Activated T-cell treated with anti-CD3 and anti-CD28 coated beads, Interleukin-2, amount 50 U/mL, for 24 hours (primary cell): ENCODE results near the gene CENATAC.
A peak's percentile ranks its signal among the peaks of the same experiment; 100 is the strongest.
"Not testable (repeated sequence)": the region's sequence is repeated elsewhere in the genome, so short reads cannot be mapped to it uniquely, and the experiment has no call there.

Experiments used
- DNase-seq: peaks from one replicate; pipeline ENCODE4 v3.0.0-alpha.2; 2020
- H3K27ac Mint-ChIP-seq: 2 replicates; pipeline ENCODE4 v1.8.0; 2020; ENCODE audit warnings: mild to moderate bottlenecking, mixed read lengths
- H3K27me3 Mint-ChIP-seq: 2 replicates; pipeline ENCODE4 v1.8.0; 2020; ENCODE audit warnings: mixed read lengths
- H3K36me3 Mint-ChIP-seq: 2 replicates; pipeline ENCODE4 v1.8.0; 2020; ENCODE audit warnings: low read depth, mixed read lengths
- H3K4me1 Mint-ChIP-seq: 2 replicates; pipeline ENCODE4 v1.8.0; 2020; ENCODE audit warnings: low read depth, mixed read lengths
- H3K4me3 Mint-ChIP-seq: 2 replicates; pipeline ENCODE4 v1.8.0; 2020; ENCODE audit warnings: mild to moderate bottlenecking, moderate library complexity, mixed read lengths
- H3K9me3 Mint-ChIP-seq: 2 replicates; pipeline ENCODE4 v1.8.0; 2020; ENCODE audit warnings: mixed read lengths

The CENATAC gene

GRCh38 chr11:119046489-119046888 lies 48.6 kb downstream of the CENATAC start:
- Mint-ChIP-seq H3K4me3 (no peak overlapping the region), H3K27ac (no peak overlapping the region), H3K9me3 (no peaks in the 10 kb centered on the region), H3K36me3 (peaks cover 75% of the 10 kb centered on the region), H3K27me3 (no peaks in the 10 kb centered on the region), H3K4me1 (peaks cover 23% of the 10 kb centered on the region)
- DNase-seq, result no peak

DNA sequence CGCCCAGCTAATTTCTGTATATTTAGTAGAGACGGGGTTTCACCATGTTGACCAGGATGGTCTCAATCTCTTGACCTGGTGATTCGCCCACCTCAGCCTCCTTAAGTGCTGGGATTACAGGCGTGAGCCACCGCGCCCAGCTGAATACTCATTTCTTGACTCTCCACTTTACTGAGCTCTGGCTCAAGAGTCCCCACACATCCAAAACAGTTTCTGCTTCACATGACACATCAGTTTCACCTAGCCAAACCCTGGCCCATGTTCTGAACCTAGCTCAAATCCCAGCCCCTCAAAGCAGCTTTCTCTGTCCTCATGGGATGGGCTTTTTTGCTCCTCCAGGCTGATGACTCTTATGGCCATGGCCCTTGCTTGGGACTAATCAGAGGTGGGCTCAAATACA lies 49.3 kb downstream of the CENATAC start:
- Mint-ChIP-seq H3K4me1 (peaks cover 23% of the 10 kb centered on the region), H3K36me3 (peaks cover 82% of the 10 kb centered on the region), H3K27me3 (no peaks in the 10 kb centered on the region), H3K4me3 (no peak overlapping the region), H3K27ac (peak overlapping the region; percentile 64), H3K9me3 (no peaks in the 10 kb centered on the region)
- no peak for DNase-seq

GRCh38 chr11:119048644-119049043 lies 50.7 kb downstream of the CENATAC start:
- H3K9me3 Mint-ChIP-seq, result no peaks in the 10 kb centered on the region
- H3K27me3 Mint-ChIP-seq, result no peaks in the 10 kb centered on the region
- H3K4me3 Mint-ChIP-seq, result no peak overlapping the region
- H3K27ac Mint-ChIP-seq, result peak overlapping the region; percentile 66
- H3K4me1 Mint-ChIP-seq, result peaks cover 31% of the 10 kb centered on the region
- DNase-seq, result no peak
- H3K36me3 Mint-ChIP-seq, result peaks cover 97% of the 10 kb centered on the region

DNA sequence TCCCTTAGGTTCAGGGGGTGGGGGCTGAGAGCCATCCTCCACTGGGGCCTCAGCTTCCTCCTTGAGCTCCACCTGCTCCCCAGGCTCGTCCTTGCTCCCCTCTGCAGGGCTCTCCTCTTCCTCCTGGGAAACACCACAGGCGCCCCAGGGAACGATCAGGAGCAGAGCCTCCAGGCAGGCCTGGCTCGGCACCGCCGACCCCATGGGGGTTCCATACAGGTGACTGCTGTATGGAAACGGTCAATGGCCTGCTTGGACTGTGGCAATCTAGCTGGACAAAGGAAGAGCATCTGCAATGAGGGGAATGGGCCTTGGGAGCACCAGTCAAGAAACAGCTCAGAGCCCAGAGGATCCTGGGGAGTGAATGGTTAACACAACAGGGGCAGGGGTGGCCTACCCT lies 51.1 kb downstream of the CENATAC start:
- no peaks in the 10 kb centered on the region for H3K27me3 Mint-ChIP-seq
- peaks cover 99% of the 10 kb centered on the region for H3K36me3 Mint-ChIP-seq
- H3K4me1 Mint-ChIP-seq, result peaks cover 35% of the 10 kb centered on the region
- H3K27ac Mint-ChIP-seq, result no peak overlapping the region
- no peak for DNase-seq
- H3K4me3 Mint-ChIP-seq, result no peak overlapping the region
- H3K9me3 Mint-ChIP-seq, result no peaks in the 10 kb centered on the region

DNA sequence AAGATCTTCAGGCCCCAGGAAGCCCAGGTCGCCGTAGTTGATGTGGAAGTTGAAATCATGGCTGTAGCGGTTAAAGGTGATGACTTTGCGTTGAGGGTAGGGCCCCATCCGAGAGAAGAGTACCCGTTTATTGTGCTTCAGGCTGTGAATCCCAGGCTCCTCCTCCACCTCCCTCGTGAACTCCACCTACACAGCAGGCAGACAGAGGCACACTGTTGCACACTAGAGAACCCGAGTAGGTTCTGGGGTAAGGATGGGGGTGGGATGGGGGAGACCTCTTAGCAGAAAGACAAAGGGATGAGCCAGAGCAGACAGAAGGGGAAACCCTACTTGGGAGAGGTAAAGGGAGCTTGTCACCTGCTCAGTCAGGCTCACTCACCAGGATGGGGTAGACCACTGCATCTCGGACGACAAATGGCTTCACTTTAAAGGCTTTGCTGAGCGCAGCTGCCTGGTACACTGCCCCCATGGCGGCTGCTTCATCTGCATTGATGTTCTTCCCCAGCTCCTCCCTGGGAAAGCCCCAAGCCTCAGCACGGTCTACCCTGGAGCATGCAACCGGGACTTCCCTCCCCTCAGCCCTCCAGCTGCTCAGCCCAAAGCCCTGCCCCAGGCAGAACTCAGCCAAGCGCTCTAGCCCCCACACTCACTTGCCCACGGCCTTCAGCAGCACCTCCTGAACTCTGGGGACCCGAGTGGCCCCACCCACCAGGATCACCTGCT lies 53.7 kb downstream of the CENATAC start:
- Mint-ChIP-seq H3K4me1 (peaks cover 55% of the 10 kb centered on the region), H3K9me3 (no peaks in the 10 kb centered on the region), H3K27me3 (no peaks in the 10 kb centered on the region), H3K36me3 (peaks cover 100% of the 10 kb centered on the region), H3K27ac (peak overlapping the region; percentile 63), H3K4me3 (peak overlapping the region; percentile 20)
- no peak for DNase-seq

DNA sequence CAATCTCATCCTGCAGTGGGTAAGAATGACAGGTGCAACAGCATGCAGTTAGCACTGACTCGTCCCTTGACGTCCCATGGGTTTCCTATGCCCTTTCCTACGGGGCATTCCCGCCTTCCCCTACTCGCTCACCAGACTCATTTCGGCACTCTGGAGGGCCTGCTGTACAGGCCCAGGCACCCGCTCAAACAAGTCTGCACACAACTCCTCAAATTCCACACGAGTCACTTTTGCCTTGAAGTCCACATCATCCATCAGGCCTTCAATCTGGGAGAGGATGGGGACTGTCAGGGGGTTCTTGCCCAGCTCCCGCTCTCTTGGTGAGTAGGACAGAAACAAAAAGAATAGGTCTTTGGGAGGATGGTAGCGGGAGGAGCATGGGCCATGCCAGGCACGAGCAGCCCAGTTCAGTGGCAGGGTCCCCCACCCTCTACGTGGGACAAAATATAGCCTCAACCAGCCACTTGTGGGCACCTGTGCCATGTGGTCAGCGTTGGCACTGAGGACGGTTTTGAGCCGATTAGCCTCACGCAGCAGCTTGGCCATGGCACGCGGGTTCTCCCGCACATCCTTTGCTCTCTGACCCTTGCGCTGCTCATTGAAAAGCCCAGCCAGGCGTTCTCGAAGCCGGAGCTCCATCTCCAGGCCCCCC lies 54.4 kb downstream of the CENATAC start:
- H3K27me3 Mint-ChIP-seq, result no peaks in the 10 kb centered on the region
- H3K4me3 Mint-ChIP-seq, result peak overlapping the region; percentile 20
- peaks cover 95% of the 10 kb centered on the region for H3K36me3 Mint-ChIP-seq
- no peaks in the 10 kb centered on the region for H3K9me3 Mint-ChIP-seq
- DNase-seq, result no peak
- peaks cover 53% of the 10 kb centered on the region for H3K4me1 Mint-ChIP-seq
- H3K27ac Mint-ChIP-seq, result peak overlapping the region; percentile 63

DNA sequence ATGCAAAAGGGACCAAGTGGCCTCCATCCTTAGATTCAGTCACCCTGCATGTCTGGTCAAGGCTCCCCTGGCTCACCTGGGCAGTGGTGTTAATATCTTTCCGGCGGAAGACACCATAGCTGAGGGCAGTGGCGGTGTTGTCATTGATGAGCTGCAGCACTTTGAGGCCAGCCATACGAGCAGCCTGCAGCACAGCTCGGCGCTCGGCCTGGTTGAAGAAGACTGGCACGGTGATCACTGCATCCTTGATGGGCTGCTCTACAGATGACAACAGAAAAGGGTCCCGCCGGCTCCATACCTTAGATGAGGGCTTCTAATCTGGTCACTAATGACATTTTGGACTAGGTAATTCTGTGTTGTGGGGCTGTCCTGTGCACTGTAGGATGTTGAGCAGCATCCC lies 56.5 kb downstream of the CENATAC start:
- DNase-seq, result no peak
- peaks cover 83% of the 10 kb centered on the region for H3K36me3 Mint-ChIP-seq
- no peaks in the 10 kb centered on the region for H3K9me3 Mint-ChIP-seq
- peak overlapping the region; percentile 89 for H3K27ac Mint-ChIP-seq
- no peaks in the 10 kb centered on the region for H3K27me3 Mint-ChIP-seq
- peaks cover 60% of the 10 kb centered on the region for H3K4me1 Mint-ChIP-seq
- peak overlapping the region; percentile 96 for H3K4me3 Mint-ChIP-seq

- peak overlapping the region; percentile 96 for H3K4me3 Mint-ChIP-seq
- H3K36me3 Mint-ChIP-seq, result peaks cover 73% of the 10 kb centered on the region
- peaks cover 59% of the 10 kb centered on the region for H3K4me1 Mint-ChIP-seq
- H3K9me3 Mint-ChIP-seq, result no peaks in the 10 kb centered on the region
- peak; percentile 46 for DNase-seq
- peak overlapping the region; percentile 89 for H3K27ac Mint-ChIP-seq
- no peaks in the 10 kb centered on the region for H3K27me3 Mint-ChIP-seq
Observed at GRCh38 chr11:119055901-119056300, 58.0 kb downstream of the CENATAC start.

DNA sequence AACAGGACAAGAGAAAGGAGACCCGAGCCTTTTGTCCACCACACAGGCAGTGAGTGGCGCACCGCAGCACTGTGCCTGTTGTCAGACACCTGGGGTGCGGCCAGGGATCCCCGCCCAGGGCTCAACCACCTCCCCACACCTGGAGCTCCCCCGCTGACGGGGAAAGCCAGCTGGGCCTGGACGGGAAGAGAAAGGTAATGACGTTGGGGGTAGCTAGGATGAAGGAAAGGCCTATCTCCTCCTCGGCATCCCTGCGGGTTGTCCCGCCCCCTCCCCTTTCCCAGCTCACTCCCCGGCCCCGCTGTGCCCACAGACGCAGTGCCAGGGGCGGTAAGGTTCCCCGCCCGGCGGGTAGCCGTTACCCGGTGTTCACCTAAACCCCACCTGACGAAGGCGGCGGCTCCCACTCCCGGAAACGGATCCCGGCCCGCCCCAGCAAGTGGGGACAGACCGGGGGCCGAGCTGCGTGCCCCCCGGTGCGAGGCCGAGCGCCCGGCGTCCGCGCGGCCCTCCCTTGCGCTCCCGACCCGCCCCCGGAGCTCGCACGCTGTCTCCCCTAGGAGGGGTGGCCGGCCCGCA lies 58.6 kb downstream of the CENATAC start:
- peaks cover 70% of the 10 kb centered on the region for H3K36me3 Mint-ChIP-seq
- peaks cover 53% of the 10 kb centered on the region for H3K4me1 Mint-ChIP-seq

DNA sequence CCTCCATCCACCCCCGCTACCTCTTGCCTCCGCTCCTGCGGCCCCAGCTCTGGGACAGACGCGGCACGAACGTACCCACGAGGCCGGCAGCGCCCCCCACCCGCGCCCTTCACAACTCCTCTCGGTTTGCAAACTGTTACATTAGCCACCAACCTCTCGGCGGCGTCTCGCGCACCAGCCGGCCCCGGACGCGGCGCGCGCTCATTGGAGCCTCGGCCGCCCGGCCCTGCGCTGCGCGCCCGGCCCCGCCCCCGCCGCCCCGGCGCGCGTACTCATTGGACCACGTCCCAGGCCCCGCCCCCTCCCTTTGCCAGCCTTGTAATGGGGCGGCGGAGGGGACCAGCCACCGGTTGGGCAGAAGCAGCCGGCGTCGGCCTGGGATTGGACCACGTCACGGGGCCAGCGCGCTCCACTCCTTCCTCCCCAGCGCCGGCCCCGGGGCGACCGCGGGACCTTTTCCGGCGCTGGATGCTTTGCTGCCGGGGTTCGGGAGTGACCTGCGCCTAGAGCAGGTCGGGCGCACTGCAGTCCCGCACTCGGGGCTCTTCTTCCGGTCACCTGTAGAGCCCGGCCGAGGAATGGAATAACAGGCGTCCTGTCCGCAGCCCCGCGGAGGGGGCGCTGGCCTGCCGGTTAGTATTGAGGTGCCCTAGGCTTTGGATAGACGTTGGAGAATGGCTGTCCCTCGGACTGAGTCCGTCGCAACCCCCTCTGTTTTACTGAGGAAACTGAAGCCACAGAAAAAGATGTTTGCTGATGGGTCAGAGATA lies 59.2 kb downstream of the CENATAC start, which contains the start of gene HYOU1:
TSS of gene HYOU1 (minus strand) at position 206 of the 770 bp plus-strand sequence. CDS start 1,045 bp downstream, outside the sequence.
- Mint-ChIP-seq H3K36me3 (peaks cover 66% of the 10 kb centered on the region), H3K9me3 (no peaks in the 10 kb centered on the region), H3K27me3 (no peaks in the 10 kb centered on the region), H3K4me3 (peak within 1 kb of the TSS; percentile 96), H3K27ac (peak within 1 kb of the TSS; percentile 98), H3K4me1 (peaks cover 47% of the 10 kb centered on the region)
- DNase-seq, result peak; percentile 98

More for the DNA sequence above, 58.6 kb downstream of the CENATAC start:
- no peaks in the 10 kb centered on the region for H3K27me3 Mint-ChIP-seq
- no peak for DNase-seq
- peak overlapping the region; percentile 96 for H3K4me3 Mint-ChIP-seq
- peak overlapping the region; percentile 98 for H3K27ac Mint-ChIP-seq
- H3K9me3 Mint-ChIP-seq, result no peaks in the 10 kb centered on the region

GRCh38 chr11:119059128-119059527 lies 61.2 kb downstream of the CENATAC start:
- H3K36me3 Mint-ChIP-seq, result peaks cover 50% of the 10 kb centered on the region
- H3K27ac Mint-ChIP-seq, H3K9me3 Mint-ChIP-seq, DNase-seq, H3K4me3 Mint-ChIP-seq, H3K27me3 Mint-ChIP-seq: not testable (repeated sequence)
- peaks cover 35% of the 10 kb centered on the region for H3K4me1 Mint-ChIP-seq

GRCh38 chr11:119061256-119061655 lies 63.3 kb downstream of the CENATAC start:
- H3K27ac Mint-ChIP-seq, result no peak overlapping the region
- H3K27me3 Mint-ChIP-seq, result no peaks in the 10 kb centered on the region
- H3K36me3 Mint-ChIP-seq, result peaks cover 41% of the 10 kb centered on the region
- no peak for DNase-seq
- H3K4me3 Mint-ChIP-seq, result no peak overlapping the region
- H3K4me1 Mint-ChIP-seq, result peaks cover 29% of the 10 kb centered on the region
- H3K9me3 Mint-ChIP-seq, result no peaks in the 10 kb centered on the region

GRCh38 chr11:119062779-119063178 lies 64.8 kb downstream of the CENATAC start:
- Mint-ChIP-seq H3K27me3 (no peaks in the 10 kb centered on the region), H3K27ac (no peak overlapping the region), H3K9me3 (no peaks in the 10 kb centered on the region), H3K4me1 (peaks cover 35% of the 10 kb centered on the region), H3K4me3 (no peak overlapping the region), H3K36me3 (peaks cover 41% of the 10 kb centered on the region)
- DNase-seq, result no peak

GRCh38 chr11:119065369-119065768 lies 67.4 kb downstream of the CENATAC start:
- peak overlapping the region; percentile 98 for H3K27ac Mint-ChIP-seq
- no peaks in the 10 kb centered on the region for H3K9me3 Mint-ChIP-seq
- H3K4me1 Mint-ChIP-seq, result peaks cover 40% of the 10 kb centered on the region
- DNase-seq, result no peak
- H3K36me3 Mint-ChIP-seq, result peaks cover 50% of the 10 kb centered on the region
- H3K4me3 Mint-ChIP-seq, result peak overlapping the region; percentile 96
- H3K27me3 Mint-ChIP-seq, result no peaks in the 10 kb centered on the region
